Measurements from ENCODE around the gene COMMD1. TPM values are rescaled to one million over a fixed set of nuclear protein-coding genes. Genes with fewer than 3 reads are reported as not detected.

COMMD1 gene
- total and polyA plus RNA-seq, 2 experiments from 2014 or later: 54.9 to 83.7 TPM

DNA sequence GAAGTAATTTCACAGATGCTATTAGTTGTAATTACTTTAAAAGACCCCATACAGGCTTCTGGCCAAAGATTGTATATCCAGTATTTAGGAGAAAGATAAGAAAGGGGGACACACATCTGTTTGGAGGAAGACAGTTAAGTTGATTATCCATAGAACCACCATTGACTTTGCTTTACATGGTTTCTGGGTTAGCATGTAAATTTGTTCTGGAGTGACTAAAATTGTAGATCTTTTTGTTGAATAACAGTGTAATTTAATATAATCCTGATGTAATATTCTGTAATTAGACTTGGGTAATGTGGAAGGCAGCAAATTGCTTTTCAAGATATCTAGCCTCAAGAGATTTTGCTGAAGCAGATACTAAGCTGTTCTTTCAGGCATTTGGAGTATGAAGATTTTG lies 17.2 kb downstream of the COMMD1 start:
- Histone ChIP-seq H3K9me2 (ENCODE audit: insufficient read depth) (peaks cover 3% of the 10 kb centered on the region; the same call in 1 of the 2 replicates), H3K27ac (ENCODE audit: low read depth) (no peak overlapping the region), H3K79me2 (replicated peaks; ENCODE audit: insufficient read depth) (no peaks in the 10 kb centered on the region), H3F3A (replicated peaks; ENCODE audit: low read depth) (no peaks in the 10 kb centered on the region), H3K36me3 (ENCODE audit: insufficient read depth) (no peaks in the 10 kb centered on the region), H3K4me1 (ENCODE audit: insufficient read depth) (peaks cover 11% of the 10 kb centered on the region; the same call in 1 of the 2 replicates), H3K4me2 (no peak overlapping the region), H2AFZ (no peak overlapping the region), H3K27me3 (ENCODE audit: insufficient read depth) (no peaks in the 10 kb centered on the region), H3K4me3 (no peak overlapping the region), H4K20me1 (replicated peaks; ENCODE audit: insufficient read depth) (no peaks in the 10 kb centered on the region)
- TF ChIP-seq EZH2phosphoT487 (IDR thresholded peaks at IDR 0.05; ENCODE audit: unreplicated experiment) (no peak), JUNB (IDR thresholded peaks at IDR 0.05; ENCODE audit: unreplicated experiment) (no peak), ZNF331 (CRISPR knock-in tag; IDR thresholded peaks at IDR 0.05; ENCODE audit: low read depth) (no peak), POLR2AphosphoS5 (IDR thresholded peaks at IDR 0.05; ENCODE audit: low read depth) (no peak), CREB1 (CRISPR knock-in tag; IDR thresholded peaks at IDR 0.05; ENCODE audit: low read depth) (no peak), ZNF114 (CRISPR knock-in tag; IDR thresholded peaks at IDR 0.05) (no peak), NANOG (IDR thresholded peaks at IDR 0.05; ENCODE audit: borderline replicate concordance) (no peak), STAT1 (IDR thresholded peaks at IDR 0.05; ENCODE audit: unreplicated experiment) (no peak)
- TF ChIP-seq, protein P1, sequence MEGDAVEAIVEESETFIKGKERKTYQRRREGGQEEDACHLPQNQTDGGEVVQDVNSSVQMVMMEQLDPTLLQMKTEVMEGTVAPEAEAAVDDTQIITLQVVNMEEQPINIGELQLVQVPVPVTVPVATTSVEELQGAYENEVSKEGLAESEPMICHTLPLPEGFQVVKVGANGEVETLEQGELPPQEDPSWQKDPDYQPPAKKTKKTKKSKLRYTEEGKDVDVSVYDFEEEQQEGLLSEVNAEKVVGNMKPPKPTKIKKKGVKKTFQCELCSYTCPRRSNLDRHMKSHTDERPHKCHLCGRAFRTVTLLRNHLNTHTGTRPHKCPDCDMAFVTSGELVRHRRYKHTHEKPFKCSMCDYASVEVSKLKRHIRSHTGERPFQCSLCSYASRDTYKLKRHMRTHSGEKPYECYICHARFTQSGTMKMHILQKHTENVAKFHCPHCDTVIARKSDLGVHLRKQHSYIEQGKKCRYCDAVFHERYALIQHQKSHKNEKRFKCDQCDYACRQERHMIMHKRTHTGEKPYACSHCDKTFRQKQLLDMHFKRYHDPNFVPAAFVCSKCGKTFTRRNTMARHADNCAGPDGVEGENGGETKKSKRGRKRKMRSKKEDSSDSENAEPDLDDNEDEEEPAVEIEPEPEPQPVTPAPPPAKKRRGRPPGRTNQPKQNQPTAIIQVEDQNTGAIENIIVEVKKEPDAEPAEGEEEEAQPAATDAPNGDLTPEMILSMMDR (conservative IDR thresholded peaks at IDR 0.05; ENCODE audit: low read depth in 2 of 2): no peak
- TF ChIP-seq, protein P2, sequence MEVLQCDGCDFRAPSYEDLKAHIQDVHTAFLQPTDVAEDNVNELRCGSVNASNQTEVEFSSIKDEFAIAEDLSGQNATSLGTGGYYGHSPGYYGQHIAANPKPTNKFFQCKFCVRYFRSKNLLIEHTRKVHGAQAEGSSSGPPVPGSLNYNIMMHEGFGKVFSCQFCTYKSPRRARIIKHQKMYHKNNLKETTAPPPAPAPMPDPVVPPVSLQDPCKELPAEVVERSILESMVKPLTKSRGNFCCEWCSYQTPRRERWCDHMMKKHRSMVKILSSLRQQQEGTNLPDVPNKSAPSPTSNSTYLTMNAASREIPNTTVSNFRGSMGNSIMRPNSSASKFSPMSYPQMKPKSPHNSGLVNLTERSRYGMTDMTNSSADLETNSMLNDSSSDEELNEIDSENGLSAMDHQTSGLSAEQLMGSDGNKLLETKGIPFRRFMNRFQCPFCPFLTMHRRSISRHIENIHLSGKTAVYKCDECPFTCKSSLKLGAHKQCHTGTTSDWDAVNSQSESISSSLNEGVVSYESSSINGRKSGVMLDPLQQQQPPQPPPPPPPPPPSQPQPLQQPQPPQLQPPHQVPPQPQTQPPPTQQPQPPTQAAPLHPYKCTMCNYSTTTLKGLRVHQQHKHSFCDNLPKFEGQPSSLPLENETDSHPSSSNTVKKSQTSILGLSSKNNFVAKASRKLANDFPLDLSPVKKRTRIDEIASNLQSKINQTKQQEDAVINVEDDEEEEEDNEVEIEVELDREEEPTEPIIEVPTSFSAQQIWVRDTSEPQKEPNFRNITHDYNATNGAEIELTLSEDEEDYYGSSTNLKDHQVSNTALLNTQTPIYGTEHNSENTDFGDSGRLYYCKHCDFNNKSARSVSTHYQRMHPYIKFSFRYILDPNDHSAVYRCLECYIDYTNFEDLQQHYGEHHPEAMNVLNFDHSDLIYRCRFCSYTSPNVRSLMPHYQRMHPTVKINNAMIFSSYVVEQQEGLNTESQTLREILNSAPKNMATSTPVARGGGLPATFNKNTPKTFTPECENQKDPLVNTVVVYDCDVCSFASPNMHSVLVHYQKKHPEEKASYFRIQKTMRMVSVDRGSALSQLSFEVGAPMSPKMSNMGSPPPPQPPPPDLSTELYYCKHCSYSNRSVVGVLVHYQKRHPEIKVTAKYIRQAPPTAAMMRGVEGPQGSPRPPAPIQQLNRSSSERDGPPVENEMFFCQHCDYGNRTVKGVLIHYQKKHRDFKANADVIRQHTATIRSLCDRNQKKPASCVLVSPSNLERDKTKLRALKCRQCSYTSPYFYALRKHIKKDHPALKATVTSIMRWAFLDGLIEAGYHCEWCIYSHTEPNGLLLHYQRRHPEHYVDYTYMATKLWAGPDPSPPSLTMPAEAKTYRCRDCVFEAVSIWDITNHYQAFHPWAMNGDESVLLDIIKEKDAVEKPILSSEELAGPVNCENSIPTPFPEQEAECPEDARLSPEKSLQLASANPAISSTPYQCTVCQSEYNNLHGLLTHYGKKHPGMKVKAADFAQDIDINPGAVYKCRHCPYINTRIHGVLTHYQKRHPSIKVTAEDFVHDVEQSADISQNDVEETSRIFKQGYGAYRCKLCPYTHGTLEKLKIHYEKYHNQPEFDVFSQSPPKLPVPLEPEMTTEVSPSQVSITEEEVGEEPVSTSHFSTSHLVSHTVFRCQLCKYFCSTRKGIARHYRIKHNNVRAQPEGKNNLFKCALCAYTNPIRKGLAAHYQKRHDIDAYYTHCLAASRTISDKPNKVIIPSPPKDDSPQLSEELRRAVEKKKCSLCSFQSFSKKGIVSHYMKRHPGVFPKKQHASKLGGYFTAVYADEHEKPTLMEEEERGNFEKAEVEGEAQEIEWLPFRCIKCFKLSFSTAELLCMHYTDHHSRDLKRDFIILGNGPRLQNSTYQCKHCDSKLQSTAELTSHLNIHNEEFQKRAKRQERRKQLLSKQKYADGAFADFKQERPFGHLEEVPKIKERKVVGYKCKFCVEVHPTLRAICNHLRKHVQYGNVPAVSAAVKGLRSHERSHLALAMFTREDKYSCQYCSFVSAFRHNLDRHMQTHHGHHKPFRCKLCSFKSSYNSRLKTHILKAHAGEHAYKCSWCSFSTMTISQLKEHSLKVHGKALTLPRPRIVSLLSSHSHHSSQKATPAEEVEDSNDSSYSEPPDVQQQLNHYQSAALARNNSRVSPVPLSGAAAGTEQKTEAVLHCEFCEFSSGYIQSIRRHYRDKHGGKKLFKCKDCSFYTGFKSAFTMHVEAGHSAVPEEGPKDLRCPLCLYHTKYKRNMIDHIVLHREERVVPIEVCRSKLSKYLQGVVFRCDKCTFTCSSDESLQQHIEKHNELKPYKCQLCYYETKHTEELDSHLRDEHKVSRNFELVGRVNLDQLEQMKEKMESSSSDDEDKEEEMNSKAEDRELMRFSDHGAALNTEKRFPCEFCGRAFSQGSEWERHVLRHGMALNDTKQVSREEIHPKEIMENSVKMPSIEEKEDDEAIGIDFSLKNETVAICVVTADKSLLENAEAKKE (CRISPR knock-in tag; IDR thresholded peaks at IDR 0.05): no peak
- TF ChIP-seq, protein P3, sequence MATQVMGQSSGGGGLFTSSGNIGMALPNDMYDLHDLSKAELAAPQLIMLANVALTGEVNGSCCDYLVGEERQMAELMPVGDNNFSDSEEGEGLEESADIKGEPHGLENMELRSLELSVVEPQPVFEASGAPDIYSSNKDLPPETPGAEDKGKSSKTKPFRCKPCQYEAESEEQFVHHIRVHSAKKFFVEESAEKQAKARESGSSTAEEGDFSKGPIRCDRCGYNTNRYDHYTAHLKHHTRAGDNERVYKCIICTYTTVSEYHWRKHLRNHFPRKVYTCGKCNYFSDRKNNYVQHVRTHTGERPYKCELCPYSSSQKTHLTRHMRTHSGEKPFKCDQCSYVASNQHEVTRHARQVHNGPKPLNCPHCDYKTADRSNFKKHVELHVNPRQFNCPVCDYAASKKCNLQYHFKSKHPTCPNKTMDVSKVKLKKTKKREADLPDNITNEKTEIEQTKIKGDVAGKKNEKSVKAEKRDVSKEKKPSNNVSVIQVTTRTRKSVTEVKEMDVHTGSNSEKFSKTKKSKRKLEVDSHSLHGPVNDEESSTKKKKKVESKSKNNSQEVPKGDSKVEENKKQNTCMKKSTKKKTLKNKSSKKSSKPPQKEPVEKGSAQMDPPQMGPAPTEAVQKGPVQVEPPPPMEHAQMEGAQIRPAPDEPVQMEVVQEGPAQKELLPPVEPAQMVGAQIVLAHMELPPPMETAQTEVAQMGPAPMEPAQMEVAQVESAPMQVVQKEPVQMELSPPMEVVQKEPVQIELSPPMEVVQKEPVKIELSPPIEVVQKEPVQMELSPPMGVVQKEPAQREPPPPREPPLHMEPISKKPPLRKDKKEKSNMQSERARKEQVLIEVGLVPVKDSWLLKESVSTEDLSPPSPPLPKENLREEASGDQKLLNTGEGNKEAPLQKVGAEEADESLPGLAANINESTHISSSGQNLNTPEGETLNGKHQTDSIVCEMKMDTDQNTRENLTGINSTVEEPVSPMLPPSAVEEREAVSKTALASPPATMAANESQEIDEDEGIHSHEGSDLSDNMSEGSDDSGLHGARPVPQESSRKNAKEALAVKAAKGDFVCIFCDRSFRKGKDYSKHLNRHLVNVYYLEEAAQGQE (IDR thresholded peaks at IDR 0.05; ENCODE audit: unreplicated experiment): no peak
- Mint-ChIP-seq H3K4me3 (no peak overlapping the region), H3K36me3 (ENCODE audit: low read depth) (peaks cover 17% of the 10 kb centered on the region), H3K27ac (no peak overlapping the region), H3K4me1 (peaks cover 23% of the 10 kb centered on the region), H3K9me3 (peaks cover 14% of the 10 kb centered on the region; the same call in 2 of the 3 replicates), H3K27me3 (ENCODE audit: insufficient read depth, low read depth, poor library complexity) (peaks cover 11% of the 10 kb centered on the region)
- ATAC-seq (no peak), DNase-seq (ENCODE audit: low spot score) (no peak)

Data from GM23338 (cell line).